PC-3 (cell line): ENCODE data around the gene INTS3. TPM values are rescaled to one million over a fixed set of nuclear protein-coding genes. Genes with fewer than 3 reads are reported as not detected.
A peak's percentile ranks its signal among the peaks of the same experiment; 100 is the strongest.

Experiments
- ATAC-seq: fragments of 200-7000 bp; cut with Tn5 transposase; 2 replicates; pipeline ENCODE4 v1.9.1; 2020; ENCODE audit warnings: mild to moderate bottlenecking, moderate library complexity
- BruUV-seq: library from RNA; stranded (reverse); fragments of 400-500 nt; replicated peaks from 2 replicates; lab custom pipeline; 2021; lab: Mats Ljungman, UMichigan
- CTCF ChIA-PET: fragments of 300-600 bp; sonication (Branson Sonifier 250); formaldehyde crosslinking; loops from one replicate; lab custom pipeline; 2022; ENCODE audit warnings: antibody characterized with exemption; lab: Charles Lee
- POLR2A ChIA-PET: fragments of 300-600 bp; sonication (Branson Sonifier 250); formaldehyde crosslinking; loops from one replicate; lab custom pipeline; 2022; ENCODE audit warnings: antibody characterized with exemption; ENCODE audit not compliant: unreplicated experiment; lab: Charles Lee
- DNase-seq: peaks from one replicate; pipeline ENCODE4 v3.0.0-alpha.2; 2015
- H2AFZ ChIP-seq: fragments of 300-600 bp; sonication (generic); 2 replicates; pipeline ENCODE4 v1.6.0; 2016; ENCODE audit warnings: antibody characterized with exemption, low read length
- H3F3A ChIP-seq: fragments of 300-600 bp; sonication (generic); one replicate; pipeline ENCODE4 v1.6.0; 2017; ENCODE audit warnings: antibody characterized with exemption, low read length, control low read depth, mild to moderate bottlenecking; ENCODE audit not compliant: unreplicated experiment
- H3K27ac ChIP-seq: fragments of 300-600 bp; sonication (generic); 2 replicates; pipeline ENCODE4 v1.5.1; 2016; ENCODE audit warnings: mild to moderate bottlenecking, low read length
- H3K27me3 ChIP-seq: fragments of 300-600 bp; sonication (generic); 2 replicates; pipeline ENCODE4 v1.6.1; 2016; ENCODE audit warnings: low read length, mixed read lengths
- H3K36me3 ChIP-seq: fragments of 300-600 bp; sonication (generic); 2 replicates; pipeline ENCODE4 v1.6.1; 2016; ENCODE audit warnings: low read depth, mixed run types, low read length, mixed read lengths
- H3K4me1 ChIP-seq: fragments of 300-600 bp; sonication (generic); 2 replicates; pipeline ENCODE4 v1.5.1; 2016; ENCODE audit warnings: low read length; ENCODE audit not compliant: insufficient read depth
- H3K4me2 ChIP-seq: fragments of 300-600 bp; sonication (generic); 2 replicates; pipeline ENCODE4 v1.6.0; 2016; ENCODE audit warnings: low read length
- H3K4me3 ChIP-seq: fragments of 300-600 bp; sonication (generic); 2 replicates; pipeline ENCODE4 v1.5.1; 2016; ENCODE audit warnings: mild to moderate bottlenecking, low read length, mixed read lengths
- H3K79me2 ChIP-seq: fragments of 300-600 bp; sonication (generic); 2 replicates; pipeline ENCODE4 v1.6.1; 2017; ENCODE audit warnings: low read length, mixed read lengths
- H3K9ac ChIP-seq: fragments of 300-600 bp; sonication (generic); 2 replicates; pipeline ENCODE4 v1.6.0; 2016; ENCODE audit warnings: mild to moderate bottlenecking, low read length
- H3K9me2 ChIP-seq: fragments of 300-600 bp; sonication (generic); replicated peaks from 2 replicates; pipeline ENCODE4 v1.6.1; 2016; ENCODE audit warnings: mixed run types, low read length, mixed read lengths
- H3K9me3 ChIP-seq: fragments of 300-600 bp; sonication (generic); 2 replicates; pipeline ENCODE4 v1.6.1; 2016; ENCODE audit warnings: low read length, mixed read lengths
- H4K20me1 ChIP-seq: fragments of 300-600 bp; sonication (generic); 2 replicates; pipeline ENCODE4 v1.6.1; 2016; ENCODE audit warnings: low read length, mixed read lengths
- CTCF ChIP-seq: fragments of 300-600 bp; sonication (generic); conservative IDR thresholded peaks from 2 replicates; pipeline ENCODE4 v1.5.1; 2017; ENCODE audit warnings: antibody characterized with exemption, low read depth, mild to moderate bottlenecking, low read length
- EZH2 ChIP-seq: fragments of 300-600 bp; sonication (generic); IDR thresholded peaks from one replicate; pipeline ENCODE4 v1.6.1; 2017; ENCODE audit warnings: antibody characterized with exemption, mild to moderate bottlenecking, low read length; ENCODE audit not compliant: unreplicated experiment
- EZH2phosphoT487 ChIP-seq: fragments of 300-600 bp; sonication (generic); IDR thresholded peaks from 2 replicates; pipeline ENCODE4 v1.6.1; 2018; ENCODE audit warnings: mild to moderate bottlenecking, antibody characterized with exemption, low read length, borderline replicate concordance
- intact Hi-C: fragments of 100-400 bp; cut with micrococcal nuclease; formaldehyde crosslinking; loops from 2 replicates; pipeline ENCODE4 v1.9.0; 2023
- total RNA-seq: library from RNA; depleted of rRNA; stranded (reverse); fragments of >200 nt; gene quantifications from 2 replicates; pipeline ENCODE4 v1.2.3, GENCODE V29; 2014

The INTS3 gene
- total RNA-seq, 1 experiment from 2014 or later: 46.5 TPM

- ChIA-PET CTCF (interaction anchor here (1.1 kb wide), 1 partner anchor 191 kb away, joined by 3 read pairs; no protein-coding TSS in a partner anchor), POLR2A (no interaction called here)
- intact Hi-C loops: loop anchor here (5.0 kb wide), 1 partner anchor 126 kb away; the partner anchor contains the start of gene GATAD2B
- no peaks in the 10 kb centered on the region for H4K20me1 ChIP-seq
- no peak overlapping the region for H3K4me2 ChIP-seq
- ATAC-seq: no peak
- TF ChIP-seq EZH2phosphoT487 (no peak), CTCF (no peak), EZH2 (no peak)
- no peaks in the 10 kb centered on the region for H3K27me3 ChIP-seq
- no peak overlapping the region for H3K4me3 ChIP-seq
- no peak for DNase-seq
- H3K9me2 ChIP-seq: no peaks in the 10 kb centered on the region
- no peaks in the 10 kb centered on the region for H3K4me1 ChIP-seq
- no peaks in the 10 kb centered on the region for H3K79me2 ChIP-seq
- no peak overlapping the region for H3K27ac ChIP-seq
- no peaks in the 10 kb centered on the region for H3K36me3 ChIP-seq
- no peaks in the 10 kb centered on the region for H3K9me3 ChIP-seq
- H3F3A ChIP-seq: no peaks in the 10 kb centered on the region
- H2AFZ ChIP-seq: no peak overlapping the region
- BruUV-seq: no TSS peak
- no peak overlapping the region for H3K9ac ChIP-seq
Measured at GRCh38 chr1:153795934-153796785, 68.3 kb downstream of the INTS3 start.

DNA sequence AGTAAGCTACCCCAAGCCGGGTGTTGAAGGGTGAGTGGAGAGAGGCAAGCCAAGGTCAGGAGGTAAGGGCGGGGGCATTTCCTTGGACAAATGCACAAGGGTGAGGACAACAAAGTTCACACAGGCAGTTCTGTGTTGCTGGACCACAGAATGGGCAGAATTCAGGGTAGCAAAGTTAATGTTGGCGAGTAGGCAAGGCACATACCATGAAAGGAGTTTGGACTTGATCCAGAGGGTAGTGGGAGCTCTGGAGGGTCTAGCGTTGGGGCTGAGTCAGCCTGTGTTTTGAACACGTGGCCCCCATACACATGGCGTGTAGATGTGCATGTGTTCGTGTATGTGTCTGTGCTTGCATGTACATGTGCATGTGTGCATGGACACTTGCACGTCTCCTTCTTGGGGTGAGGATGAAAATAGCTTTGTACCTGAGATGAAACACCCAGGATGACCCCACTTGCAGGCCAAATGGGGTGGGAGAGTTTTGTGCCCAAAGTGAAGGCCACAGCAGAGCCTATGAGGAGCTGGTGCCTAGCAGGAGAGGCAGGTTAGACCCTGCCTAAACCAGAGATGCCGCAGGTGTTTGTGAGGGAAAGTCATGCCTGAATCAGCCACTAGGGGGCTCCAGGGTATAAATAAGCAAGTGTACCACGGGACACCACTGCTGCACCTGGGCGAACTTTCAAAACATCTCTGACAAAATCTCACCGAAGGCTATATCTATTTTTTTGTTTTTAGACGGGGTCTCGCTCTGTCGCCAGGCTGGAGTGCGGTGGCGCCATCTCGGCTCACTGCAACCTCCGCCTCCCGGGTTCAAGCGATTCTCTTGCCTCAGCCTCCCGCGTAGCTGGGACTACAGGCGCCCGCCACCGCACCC, 69.2 kb downstream of the INTS3 start:
- DNase-seq: peak; percentile 92
- CTCF ChIA-PET: interaction anchor here (0.6 to 1.1 kb wide), 3 partner anchors 63 to 442 kb away, joined by 3 read pairs; no protein-coding TSS in a partner anchor
- TSS peak; percentile 2 for BruUV-seq

More for the DNA sequence above, 69.2 kb downstream of the INTS3 start:
- intact Hi-C loops: loop anchor here (1.0 to 5.0 kb wide), 2 partner anchors 125 to 189 kb away; partner anchors contain the start of genes GATAD2B and RAB13
- no peaks in the 10 kb centered on the region for H3K27me3 ChIP-seq
- no peak overlapping the region for H3K4me3 ChIP-seq
- no peak overlapping the region for H2AFZ ChIP-seq
- no peak overlapping the region for H3K27ac ChIP-seq
- no peak overlapping the region for H3K9ac ChIP-seq
- peak overlapping the region; percentile 27; the same call in 1 of the 2 replicates for H3K4me2 ChIP-seq
- no peaks in the 10 kb centered on the region for H3K9me3 ChIP-seq
- no peaks in the 10 kb centered on the region for H3K4me1 ChIP-seq
- POLR2A ChIA-PET: no interaction called here
- no peaks in the 10 kb centered on the region for H3K36me3 ChIP-seq
- ATAC-seq: peak; percentile 84
- no peaks in the 10 kb centered on the region for H3K9me2 ChIP-seq
- TF ChIP-seq EZH2phosphoT487: no peak
- TF ChIP-seq CTCF: peak; percentile 88
- no peaks in the 10 kb centered on the region for H3F3A ChIP-seq
- H3K79me2 ChIP-seq: no peaks in the 10 kb centered on the region
- no peaks in the 10 kb centered on the region for H4K20me1 ChIP-seq
